Peyer's patch (tissue), 4 donors: Measurements from ENCODE around the gene TBC1D17. TPM values are rescaled to one million over a fixed set of nuclear protein-coding genes. Genes with fewer than 3 reads are reported as not detected.

Experiments used
- DNase-seq, 3 donors: peaks; one replicate each; pipeline ENCODE4 v3.0.0-alpha.2; 2017 to 2019
- H3K27ac ChIP-seq, 4 donors: fragments of 200-600 bp; sonication (generic); one replicate each; pipeline ENCODE4 v1.5.1; 2016 to 2019
- H3K27me3 ChIP-seq, 2 donors: fragments of 200-600 bp; sonication (generic); one replicate each; pipeline ENCODE4 v1.5.1; 2019
- H3K36me3 ChIP-seq, 3 donors: fragments of 200-600 bp; sonication (generic); one replicate each; pipeline ENCODE4 v1.5.1; 2016 to 2019
- H3K4me1 ChIP-seq, 4 donors: fragments of 200-600 bp; sonication (generic); one replicate each; pipeline ENCODE4 v1.5.1; 2016 to 2019
- H3K4me3 ChIP-seq, 4 donors: fragments of 200-600 bp; sonication (generic); 1 replicate in 3 of 4; 2 replicates in 1 of 4; pipeline ENCODE4 v1.5.1; 2016 to 2019; ENCODE audit warnings: mild to moderate bottlenecking in 1 of 4
- H3K9me3 ChIP-seq, 4 donors: fragments of 200-600 bp; sonication (generic); one replicate each; pipeline ENCODE4 v1.5.1; 2016 to 2019; ENCODE audit warnings: mild to moderate bottlenecking in 1 of 4
- CTCF ChIP-seq, 6 experiments: fragments of 450-650 bp in 4 of 6; fragments of 200-600 bp in 2 of 6; sonication (generic) in 1 of 6; IDR thresholded peaks; one replicate each; pipeline ENCODE4 v1.5.1; 2017 to 2019; ENCODE audit warnings: antibody characterized with exemption in 6 of 6, mild to moderate bottlenecking in 3 of 6, moderate library complexity in 1 of 6
- POLR2A ChIP-seq, 2 donors: fragments of 450-650 bp; IDR thresholded peaks; one replicate each; pipeline ENCODE4 v1.5.1; 2017; ENCODE audit warnings: antibody characterized with exemption in 2 of 2, mild to moderate bottlenecking in 2 of 2, moderate library complexity in 2 of 2
- total RNA-seq, 4 donors: library from RNA; depleted of rRNA; stranded (reverse); fragments of >200 nt; gene quantifications; one replicate each; pipeline ENCODE4 v1.1.0, GENCODE V29; 2016

The TBC1D17 gene
- total RNA-seq, 4 donors from 2014 or later, result 22.8 to 83.3 (median 62.1) TPM

DNA sequence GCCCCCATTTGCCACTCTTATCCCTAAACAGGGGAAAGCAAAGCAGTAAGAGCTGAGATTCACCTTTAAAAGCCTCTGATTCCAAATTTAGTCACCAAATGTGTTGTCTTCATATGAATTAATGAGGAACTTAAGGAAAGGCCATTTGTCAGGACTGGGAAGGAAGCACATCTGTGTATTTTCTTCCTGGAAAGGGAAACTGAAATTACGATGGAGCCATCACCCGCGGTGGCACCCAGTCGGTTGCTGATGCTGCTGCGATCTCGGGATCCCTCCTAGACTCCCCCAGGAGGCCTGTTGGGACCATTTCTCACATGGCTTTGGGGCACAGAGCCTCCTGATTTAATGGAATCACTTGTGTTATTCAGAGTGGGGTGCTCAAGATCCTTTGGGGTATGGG, 26.6 kb downstream of the TBC1D17 start:
- H3K36me3 ChIP-seq, result peaks cover 0 to 26% (median 0%) of the 10 kb centered on the region in 3 donors
- peaks cover 0 to 11% (median 2%) of the 10 kb centered on the region in 4 donors for H3K4me1 ChIP-seq
- DNase-seq, result no peak
- H3K27ac ChIP-seq, result no peak overlapping the region
- no peaks in the 10 kb centered on the region for H3K27me3 ChIP-seq
- H3K9me3 ChIP-seq, result no peaks in the 10 kb centered on the region
- TF ChIP-seq CTCF (IDR thresholded peaks at IDR 0.05) (no peak), POLR2A (IDR thresholded peaks at IDR 0.05) (no peak)
- no peak overlapping the region for H3K4me3 ChIP-seq

DNA sequence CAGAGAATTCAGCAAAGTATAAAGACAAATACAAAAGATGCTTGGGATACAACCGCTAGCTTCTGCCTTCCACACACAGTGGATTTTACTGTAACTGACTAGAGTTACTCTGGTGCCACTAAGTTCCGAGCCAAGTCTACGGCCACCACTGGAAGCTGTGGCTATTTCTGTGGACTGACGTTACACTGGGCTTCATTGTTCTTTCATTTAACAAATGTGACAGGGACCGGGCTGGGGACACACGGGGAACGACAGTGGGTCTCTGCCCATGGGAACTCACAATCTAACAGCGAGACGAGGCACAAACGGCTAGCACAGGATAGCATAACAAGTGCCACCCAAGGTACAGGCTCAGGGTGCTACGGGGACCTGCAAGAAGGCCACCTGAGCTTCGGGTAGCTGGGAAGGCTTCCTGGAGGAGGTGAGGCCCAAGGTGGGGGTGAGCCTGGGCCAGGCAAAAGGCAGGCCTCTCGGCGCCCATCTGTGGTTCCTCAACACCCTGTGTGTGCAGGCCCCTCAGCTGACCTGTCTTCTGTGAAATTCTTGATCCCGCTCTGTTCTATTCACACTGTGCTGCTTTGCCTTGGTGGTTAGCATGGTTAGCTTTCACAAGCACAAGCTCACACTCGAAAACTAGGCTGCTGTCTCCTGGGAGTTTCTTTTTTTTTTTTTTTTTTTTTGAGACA, 29.5 kb downstream of the TBC1D17 start:
- Histone ChIP-seq H3K9me3 (no peaks in the 10 kb centered on the region), H3K27me3 (no peaks in the 10 kb centered on the region), H3K4me1 (peaks cover 0 to 15% (median 7%) of the 10 kb centered on the region in 4 donors), H3K27ac (no peak overlapping the region), H3K4me3 (no peak overlapping the region), H3K36me3 (peaks cover 0 to 30% (median 0%) of the 10 kb centered on the region in 3 donors)
- TF ChIP-seq POLR2A (IDR thresholded peaks at IDR 0.05) (no peak), CTCF (IDR thresholded peaks at IDR 0.05) (no peak)
- DNase-seq, result no peak

- no peaks in the 10 kb centered on the region for H3K27me3 ChIP-seq
- peaks cover 0 to 30% (median 0%) of the 10 kb centered on the region in 3 donors for H3K36me3 ChIP-seq
- H3K27ac ChIP-seq, result peak overlapping the region in 1 of 4 donors; percentile 3
- no peak for TF ChIP-seq CTCF (IDR thresholded peaks at IDR 0.05)
- no peak for TF ChIP-seq POLR2A (IDR thresholded peaks at IDR 0.05)
- DNase-seq, result peak in 1 of 3 donors; percentile 74
- no peak overlapping the region for H3K4me3 ChIP-seq
- H3K4me1 ChIP-seq, result peaks cover 0 to 15% (median 7%) of the 10 kb centered on the region in 4 donors
- no peaks in the 10 kb centered on the region for H3K9me3 ChIP-seq
Measured at GRCh38 chr19:49907745-49908446, 30.4 kb downstream of the TBC1D17 start.

- Histone ChIP-seq H3K9me3 (no peaks in the 10 kb centered on the region), H3K36me3 (peaks cover 0 to 36% (median 0%) of the 10 kb centered on the region in 3 donors), H3K27me3 (no peaks in the 10 kb centered on the region), H3K4me1 (peaks cover 0 to 15% (median 7%) of the 10 kb centered on the region in 4 donors), H3K4me3 (no peak overlapping the region), H3K27ac (peak overlapping the region in 1 of 4 donors; percentile 3)
- no peak for DNase-seq
- TF ChIP-seq POLR2A (IDR thresholded peaks at IDR 0.05) (no peak), CTCF (IDR thresholded peaks at IDR 0.05) (no peak)
Measured at GRCh38 chr19:49908480-49909420, 31.2 kb downstream of the TBC1D17 start.

DNA sequence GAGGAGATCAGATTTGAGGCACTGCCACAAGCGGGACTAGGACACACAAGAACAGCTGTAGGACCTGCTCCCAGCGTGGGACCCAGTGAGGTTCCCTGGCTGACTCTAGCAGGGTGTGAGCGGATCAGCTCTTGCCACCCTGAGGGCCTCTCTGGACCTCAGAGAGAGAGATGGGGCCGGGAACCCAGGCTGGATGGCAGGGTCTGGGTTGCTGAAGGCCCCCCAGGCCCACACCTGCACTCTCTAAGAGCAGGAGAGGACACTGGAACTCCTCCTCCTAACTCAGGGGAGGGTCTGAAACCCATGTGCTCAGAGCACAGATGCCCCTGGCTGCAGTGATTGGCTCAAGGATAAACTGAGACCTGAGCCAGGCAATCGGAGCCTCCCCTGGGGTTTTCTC, 32.7 kb downstream of the TBC1D17 start:
- H3K36me3 ChIP-seq, result peaks cover 0 to 48% (median 0%) of the 10 kb centered on the region in 3 donors
- no peak overlapping the region for H3K4me3 ChIP-seq
- no peaks in the 10 kb centered on the region for H3K9me3 ChIP-seq
- H3K4me1 ChIP-seq, result peaks cover 0 to 15% (median 7%) of the 10 kb centered on the region in 4 donors
- no peak for DNase-seq
- H3K27me3 ChIP-seq, result no peaks in the 10 kb centered on the region
- TF ChIP-seq POLR2A (IDR thresholded peaks at IDR 0.05), result no peak
- no peak for TF ChIP-seq CTCF (IDR thresholded peaks at IDR 0.05)
- H3K27ac ChIP-seq, result peak overlapping the region in 1 of 4 donors; percentile 25
